DMS153 (cell line): ENCODE measurements around the gene LYZL1.
"Not testable (repeated sequence)": the region's sequence is repeated elsewhere in the genome, so short reads cannot be mapped to it uniquely, and the experiment has no call there.

ENCODE experiments used
- DNase-seq: peaks from one replicate; lab custom pipeline; 2025; lab: John Stamatoyannopoulos, UW

The LYZL1 gene

DNA sequence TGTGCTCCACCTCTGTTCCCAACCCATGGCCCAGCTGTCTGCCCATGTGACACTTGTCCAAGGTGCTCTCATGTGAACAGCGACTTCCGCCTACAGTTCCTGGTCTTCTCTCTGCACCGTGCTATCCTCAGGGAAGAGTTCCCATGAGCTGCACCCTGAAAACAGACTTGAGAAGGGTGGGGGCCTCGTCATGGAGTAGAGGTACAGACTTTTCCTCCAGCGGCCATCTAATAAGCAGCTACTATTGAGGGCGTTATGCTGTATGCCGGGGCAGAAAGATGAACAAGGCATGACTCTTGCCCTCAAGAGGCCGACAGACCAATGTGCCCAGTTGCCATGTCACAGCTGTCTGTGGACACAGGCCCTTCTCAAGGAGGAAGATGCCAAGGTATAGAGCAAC is 25.4 kb upstream of the LYZL1 start:
- no peak for DNase-seq

DNA sequence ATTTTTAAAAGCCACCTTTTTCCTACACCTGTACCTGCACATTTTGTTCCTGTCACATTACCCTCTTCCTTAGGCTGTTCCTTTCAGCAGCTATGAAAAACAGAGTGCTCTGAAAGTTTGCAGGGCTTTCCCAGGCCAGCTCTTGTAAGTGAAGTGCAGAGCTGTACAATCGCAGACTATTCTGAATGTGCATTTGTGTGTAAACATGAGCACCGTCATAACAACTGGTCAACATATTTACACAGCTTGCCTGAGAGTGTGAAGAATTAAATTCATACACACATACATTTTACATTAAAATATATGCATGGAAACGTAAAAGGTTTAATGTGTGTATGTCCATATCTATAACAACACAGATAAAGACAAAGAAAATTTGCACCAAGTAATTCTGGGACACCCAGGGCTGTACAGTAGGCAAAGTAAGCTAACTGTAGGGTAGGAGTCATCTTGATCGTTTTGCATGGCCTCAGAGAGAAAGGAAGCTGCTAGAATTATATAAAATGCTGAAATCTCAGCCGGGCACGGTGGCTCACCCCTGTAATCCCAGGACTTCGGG is 23.6 kb upstream of the LYZL1 start:
- DNase-seq: no peak

DNA sequence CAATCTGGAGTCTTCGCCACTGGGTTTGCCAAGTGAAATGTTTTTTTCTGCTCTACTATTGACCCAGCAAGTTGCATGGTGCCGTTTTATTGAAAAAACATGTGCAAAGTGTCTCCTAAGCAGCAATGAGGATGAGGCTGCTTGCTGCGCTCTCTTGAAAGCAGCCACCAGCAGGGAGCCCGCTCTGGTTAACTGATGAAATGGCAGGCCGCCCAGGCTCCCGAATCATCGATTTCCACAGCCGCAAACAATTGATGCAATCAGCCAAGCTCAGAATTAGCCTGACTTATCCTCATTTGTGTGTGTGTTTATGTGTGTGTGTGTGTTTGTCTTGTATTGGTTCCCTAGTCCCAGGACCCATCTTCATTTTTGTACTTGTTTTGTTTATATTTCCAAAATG is 22.2 kb upstream of the LYZL1 start:
- no peak for DNase-seq

DNA sequence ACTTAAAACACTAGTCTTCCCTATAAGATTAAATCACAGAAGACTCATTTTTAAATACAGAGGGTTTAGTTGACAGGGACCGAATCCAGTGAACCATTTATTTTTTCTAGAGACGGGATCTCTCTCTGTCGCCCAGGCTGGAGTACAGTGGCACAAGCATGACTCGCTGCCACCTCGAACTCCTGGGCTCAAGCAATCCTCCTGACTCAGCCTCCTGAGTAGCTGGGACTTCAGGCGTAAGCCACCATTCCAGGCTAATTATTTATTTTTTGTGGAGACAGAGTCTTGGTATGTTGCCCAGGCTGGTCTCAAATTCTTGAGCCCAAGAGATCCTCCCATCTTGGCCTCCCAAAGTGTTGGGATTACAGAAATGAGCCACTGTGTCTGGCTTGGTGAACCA is 20.9 kb upstream of the LYZL1 start:
- DNase-seq: no peak

DNA sequence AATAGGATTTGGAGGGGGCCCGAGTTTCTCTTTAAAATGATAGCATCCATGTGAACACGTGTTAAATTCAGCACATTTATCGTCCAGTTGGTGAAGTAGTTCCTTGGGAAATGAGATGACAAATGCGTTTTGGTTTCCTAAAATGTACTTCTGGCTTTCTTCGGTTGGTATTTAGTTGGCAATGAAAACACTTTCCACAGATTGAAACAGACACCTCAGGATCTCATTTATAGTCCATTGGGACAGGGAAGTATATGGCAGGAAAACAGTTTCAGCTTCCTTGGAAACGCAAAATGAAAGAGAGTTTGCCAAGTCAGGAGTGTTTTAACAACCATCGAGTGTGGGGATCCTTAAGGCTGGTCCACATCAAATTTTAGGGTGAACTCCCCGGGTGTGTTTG is 19.4 kb upstream of the LYZL1 start:
- no peak for DNase-seq

DNA sequence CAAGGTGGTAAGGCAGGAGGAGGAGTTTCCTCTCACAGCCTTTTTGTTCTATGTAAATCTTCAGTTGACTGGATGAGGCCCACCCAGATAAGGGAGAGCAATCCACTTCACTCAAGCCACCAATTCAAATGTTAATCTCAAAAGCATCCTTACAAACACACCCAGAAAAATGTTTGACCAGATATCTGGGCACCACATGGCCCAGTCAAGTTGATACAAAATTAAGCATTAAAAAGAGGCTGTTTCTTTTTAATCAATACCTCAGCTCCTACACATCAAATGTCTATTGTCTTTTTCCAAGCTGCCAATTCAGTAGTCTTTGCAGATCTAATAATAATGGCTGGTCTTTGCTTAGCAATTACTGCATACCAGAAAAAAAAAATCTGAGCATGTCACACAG is 18.0 kb upstream of the LYZL1 start:
- no peak for DNase-seq

DNA sequence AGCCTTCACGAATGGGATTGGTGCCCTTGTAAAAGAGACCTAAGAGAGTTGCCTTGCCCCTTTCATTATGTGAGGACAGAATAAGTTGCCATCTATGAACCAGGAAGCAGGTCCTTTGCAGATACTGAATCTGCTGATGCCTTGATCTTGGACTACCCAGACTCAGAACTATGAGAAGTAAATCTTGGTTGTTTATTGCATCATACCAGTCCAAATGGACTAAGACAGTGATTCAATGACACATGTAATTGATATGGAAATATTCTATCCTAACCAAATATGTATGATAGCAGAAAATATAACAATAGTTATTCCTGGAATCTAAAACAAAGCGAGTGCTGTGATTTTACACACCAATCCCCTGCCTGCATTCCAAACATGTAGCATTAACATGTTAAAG is 17.0 kb upstream of the LYZL1 start:
- DNase-seq: no peak

DNA sequence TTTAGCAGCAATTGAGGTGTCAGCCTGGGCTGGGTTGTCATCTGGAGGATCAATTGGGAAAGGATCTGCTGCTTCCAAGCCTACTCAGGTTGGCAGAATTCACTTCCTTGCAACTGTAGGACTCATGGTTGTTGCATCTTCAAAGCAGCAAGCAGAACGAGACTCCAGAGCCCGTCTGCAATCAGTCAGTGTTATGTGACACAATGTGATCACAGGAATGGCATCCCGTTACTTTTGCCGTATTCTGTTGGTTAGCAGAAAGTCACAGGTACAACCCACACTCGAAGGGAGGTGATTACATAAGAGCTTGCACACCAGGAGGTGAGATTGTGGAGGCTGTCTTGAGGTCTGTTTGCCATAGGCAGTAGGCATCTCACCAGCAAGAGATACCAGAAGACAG is 15.4 kb upstream of the LYZL1 start:
- DNase-seq: no peak

DNA sequence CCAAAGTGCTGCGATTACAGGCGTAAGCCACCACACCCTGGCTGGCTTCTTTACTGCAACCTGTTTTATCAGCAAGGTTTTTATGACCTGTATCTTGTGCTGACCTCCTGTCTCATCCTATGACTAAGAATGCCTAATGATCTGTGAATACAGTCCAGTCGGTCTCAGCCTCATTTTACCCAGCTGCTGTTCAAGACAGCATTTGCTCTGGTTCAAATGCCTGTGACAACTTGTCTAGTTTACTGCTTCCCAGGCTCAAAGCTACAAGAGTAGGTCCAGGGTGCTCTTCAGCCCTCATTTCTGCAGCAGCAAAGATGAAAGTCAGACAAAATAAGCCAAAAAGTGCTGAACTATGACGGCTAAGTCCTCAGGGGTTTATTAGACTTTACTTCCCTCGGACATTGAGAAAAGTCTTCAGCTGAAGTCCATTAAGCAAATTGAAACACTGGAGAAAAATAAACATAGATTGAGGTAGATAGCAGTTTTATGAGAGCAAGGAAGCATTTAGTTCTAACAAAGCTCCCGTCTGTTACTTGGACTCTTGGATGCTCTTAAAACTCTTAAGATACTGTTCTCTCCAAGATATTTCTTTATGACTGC is 12.5 kb upstream of the LYZL1 start:
- no peak for DNase-seq

DNA sequence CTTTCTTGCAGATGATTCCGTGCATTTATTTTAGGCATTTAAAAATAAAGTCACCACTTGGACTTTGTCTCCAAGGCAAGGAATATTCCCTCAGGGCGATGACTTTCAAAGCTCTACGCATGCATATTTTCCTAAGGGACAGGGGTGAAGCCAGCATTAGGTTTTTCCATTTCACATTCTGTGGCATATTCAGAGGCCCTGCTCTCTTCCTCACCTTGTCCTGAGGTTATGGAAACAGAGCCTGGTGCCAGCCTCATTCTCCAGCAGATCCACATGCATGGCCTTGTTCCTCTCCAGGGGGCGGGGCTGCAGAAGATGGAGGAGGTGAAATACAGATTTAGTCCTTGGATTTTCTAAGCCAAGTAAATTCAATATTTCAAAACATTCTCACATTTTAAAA is 11.6 kb upstream of the LYZL1 start:
- DNase-seq: no peak

DNA sequence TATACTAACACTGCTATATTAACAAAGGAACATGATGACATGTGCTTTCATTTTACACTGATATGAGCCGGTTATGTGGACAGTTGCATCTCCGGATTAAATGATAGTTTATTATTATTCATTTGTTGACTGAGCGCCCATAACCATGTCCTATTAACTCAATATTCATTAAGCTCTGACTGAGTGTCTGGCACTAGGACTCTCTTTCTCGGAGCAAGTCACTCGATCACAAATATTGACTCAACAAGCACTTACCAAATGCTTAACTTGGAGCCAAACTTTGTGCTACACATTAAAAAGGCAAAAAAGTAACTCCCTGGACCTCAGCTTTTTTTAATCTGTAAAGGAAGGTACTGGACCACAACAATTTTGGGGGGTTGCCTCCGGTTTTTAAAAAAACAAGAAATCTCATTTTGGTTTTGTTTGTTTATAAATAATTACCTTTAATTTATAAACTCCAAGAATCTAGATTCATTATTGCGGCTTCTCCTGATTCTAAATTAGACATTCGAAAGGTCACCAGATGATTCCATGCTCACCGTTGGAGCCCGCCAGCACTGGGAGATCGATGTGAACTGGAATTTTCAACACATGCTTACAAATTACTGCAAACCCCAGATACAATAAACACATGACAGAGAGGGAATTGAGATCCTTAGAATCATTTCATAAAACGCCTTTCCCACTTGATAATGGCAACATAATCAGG is 8.9 kb upstream of the LYZL1 start:
- DNase-seq: no peak

DNA sequence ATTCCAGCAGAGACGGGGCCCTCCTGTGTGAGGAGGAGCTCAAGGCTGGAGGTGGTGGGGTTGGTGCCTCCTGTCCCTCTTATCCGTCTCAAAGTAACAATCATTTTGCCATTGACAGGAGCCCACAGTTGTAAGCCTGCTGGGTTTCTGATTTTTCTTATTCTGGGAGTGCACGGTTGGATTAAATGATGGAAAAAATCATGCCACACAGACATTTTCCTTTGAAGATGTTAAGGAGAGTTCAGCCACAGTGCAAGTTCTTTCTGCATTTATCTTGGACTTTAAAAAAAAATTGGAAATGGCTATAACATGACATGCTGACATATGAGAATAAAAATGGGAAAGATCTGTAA is 8.4 kb upstream of the LYZL1 start:
- DNase-seq: no peak

DNA sequence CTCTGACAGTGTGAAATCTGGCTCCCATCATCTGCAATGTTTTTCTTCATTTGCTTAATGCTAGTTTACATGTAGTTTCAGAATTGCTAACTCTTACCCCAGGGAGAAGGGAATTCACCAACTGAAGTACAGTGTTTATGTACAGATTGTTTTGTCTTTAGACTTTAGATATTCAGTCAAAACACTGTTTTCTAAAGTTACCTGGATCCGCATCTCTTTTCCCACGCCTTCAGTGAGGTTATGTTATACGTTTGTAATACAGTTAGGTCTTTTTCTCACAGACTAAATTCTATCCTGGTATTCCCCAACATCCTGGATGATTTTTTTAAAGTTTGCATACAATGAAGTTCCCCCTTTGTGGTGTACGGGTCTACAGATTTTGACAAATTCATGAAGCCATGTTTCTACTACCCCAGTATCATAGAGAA is 3.2 kb upstream of the LYZL1 start:
- DNase-seq: no peak

DNA sequence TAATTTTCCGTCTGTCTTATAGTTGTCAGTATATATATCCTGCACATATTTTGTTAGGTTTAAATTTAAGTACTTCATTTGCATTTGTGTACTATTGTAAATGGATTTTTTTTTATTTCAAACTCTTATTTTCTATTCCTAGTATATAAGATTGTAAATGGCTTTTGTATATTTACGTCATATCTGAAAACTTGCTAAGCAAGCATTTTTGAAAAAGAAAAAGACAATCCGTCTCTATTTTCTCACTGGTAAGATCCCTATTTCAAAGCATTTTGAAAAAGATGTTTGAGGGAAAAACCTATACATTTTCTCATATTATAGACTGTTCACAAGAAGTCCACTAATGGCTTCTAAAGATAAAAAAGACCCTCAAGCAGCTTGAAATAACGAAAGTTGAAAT is 1.2 kb upstream of the LYZL1 start:
- no peak for DNase-seq

DNA sequence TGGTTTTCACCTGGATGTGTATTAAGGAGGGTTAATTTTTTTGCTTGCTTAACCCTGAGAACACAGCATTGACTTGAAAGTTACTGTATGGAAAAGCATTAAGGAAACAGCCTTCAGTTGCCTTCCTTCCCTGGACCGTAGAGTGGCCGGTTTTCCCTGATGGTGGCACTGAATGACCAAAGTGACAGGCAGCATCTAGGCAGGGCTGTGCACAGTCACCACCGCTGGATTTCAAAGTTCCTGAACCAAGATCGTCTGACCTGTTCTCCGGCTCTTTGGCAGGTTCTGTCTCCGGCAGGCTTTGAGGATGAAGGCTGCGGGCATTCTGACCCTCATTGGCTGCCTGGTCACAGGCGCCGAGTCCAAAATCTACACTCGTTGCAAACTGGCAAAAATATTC is 2.7 kb downstream of the LYZL1 start:
- DNase-seq: not testable (repeated sequence)

DNA sequence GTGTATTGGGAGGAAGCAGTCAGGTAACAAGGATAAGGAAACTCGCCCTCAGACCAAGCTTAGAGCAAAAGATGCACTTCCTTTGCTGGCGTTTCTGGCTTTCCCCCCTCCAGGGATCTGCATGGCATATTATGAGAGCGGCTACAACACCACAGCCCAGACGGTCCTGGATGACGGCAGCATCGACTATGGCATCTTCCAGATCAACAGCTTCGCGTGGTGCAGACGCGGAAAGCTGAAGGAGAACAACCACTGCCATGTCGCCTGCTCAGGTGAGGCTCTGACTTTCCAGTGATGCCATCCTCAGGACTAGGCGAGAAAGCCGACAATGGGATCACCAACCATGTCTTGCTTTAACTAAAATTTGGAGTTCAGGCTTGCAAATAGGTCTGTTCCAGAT is 3.5 kb downstream of the LYZL1 start:
- not testable (repeated sequence) for DNase-seq

DNA sequence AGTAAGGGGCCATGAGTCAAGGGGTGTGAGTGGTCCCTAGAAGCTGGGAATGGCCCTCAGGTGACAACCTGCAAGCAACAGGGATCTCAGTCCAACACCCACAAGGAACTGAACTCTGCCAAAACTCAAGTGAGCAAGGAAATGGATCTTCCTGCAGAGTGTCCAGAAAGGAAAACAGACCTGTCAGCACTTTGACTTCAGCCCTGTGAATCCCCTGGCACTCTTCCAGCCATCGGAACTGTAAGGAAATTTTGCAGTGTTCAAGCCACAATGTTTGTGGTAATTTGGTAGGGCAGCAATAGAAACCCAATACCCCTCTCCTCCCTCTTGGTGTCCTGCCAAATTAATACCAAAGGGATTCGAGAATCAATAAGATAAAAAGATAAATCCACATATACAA is 6.9 kb downstream of the LYZL1 start:
- DNase-seq: no peak

DNA sequence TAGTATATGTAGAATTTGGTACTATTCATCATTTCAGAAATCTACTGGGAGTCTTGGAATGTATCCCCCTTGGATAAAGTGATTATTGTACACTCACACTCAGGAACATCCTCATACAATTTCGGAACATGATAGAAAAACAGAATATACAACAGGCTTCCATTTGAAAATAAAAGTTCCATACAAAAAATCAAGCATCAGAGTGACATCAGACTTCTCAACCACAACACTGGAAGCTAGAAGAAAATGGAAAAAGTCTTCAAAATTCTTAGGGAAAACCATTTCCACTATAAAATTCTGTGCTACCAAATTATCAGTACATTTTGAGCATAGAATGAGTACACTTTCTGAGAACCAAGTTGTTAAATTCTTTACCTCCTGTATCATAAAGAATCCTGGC is 8.8 kb downstream of the LYZL1 start:
- no peak for DNase-seq

DNA sequence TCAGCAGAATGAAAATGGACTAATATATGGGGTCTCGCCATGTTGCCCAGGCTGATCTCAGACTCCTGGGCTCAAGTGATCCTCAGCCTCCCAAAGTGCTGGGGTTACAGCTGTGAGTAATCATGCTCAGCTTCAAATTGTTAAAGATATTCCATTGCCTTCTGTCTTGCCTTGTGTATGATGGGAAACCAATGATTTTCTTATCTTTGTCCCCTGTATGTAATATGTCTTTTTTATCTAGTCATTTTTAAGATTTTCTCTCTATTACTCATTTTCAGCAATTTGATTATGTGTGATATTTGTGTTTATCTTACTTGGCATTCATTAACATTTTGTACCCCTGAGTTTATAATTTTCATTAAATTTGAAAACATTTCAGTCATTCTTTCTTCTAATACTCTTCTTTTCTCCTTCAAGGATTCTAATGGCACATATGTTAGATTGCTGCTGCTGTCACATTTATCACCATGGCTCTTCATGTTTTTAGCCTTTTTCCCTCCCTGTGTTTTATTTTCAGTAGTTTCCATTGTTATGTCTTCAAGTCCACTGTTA is 12.6 kb downstream of the LYZL1 start:
- DNase-seq: no peak

DNA sequence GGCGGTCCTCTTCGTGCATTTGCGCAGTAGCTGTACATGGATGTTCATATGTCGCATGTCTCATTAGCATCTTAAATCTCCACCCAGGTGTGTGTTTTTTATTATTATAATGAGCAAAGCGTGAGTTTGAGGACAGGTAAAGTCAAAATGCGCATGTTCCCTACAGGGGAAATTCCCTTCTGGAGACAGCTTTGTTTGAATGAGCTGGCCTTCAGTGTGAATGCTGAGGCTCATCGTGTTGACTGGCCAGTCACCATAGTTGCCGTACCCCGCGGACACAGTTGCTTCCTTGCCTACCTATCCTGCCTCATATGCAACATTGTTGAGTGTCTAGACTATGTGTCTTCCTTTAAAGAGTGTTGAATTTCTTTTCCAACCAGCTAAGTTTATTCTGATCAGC is 13.6 kb downstream of the LYZL1 start:
- no peak for DNase-seq

DNA sequence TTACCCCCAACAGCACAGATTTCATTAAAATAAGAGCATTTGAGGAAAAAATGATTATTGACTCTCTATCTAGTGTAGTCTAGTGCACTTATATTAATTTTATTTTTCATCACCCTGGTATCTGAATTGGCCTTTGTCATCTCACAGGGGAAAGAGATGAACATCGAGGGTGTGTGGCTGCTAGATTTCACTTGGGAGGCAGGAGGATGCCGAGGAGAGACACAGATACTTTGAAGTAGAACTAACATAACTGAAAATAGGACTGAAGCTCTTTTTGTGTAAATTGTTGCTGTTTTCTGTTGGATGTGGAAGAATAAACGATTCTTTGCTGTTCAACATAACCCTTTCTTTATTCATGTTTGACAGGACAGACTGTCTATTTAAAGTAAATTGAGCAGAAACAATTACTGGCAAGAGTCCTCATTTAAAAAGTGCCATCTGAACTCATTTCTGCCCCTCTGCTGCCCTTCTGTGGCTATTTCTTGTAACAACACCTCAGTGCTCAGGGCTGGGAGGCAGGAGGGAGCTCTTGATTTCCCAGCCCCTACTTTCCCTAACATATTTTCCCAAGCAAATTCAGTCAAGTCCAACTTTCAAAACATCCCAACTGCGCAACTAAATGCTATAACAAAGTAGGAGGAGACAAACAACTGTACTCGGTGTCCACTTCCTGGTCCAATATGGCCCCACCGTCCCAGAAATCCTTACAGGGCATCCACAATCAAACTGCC is 15.6 kb downstream of the LYZL1 start:
- DNase-seq: peak; percentile 44

DNA sequence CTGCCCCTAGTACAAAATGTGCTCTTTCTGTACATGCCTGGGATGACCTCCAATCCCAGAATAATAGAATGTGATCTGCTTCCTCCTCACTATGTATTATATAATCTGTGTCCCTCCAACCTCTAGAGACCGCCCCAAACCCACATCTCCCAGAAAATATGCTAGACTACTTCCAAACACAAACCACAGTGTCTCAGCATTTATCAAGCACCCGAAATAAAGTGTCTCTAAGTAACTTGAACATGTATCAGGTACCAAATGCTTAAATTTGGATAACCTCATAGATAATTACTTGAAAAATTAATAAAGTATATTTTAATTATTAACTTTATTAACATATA is 16.1 kb downstream of the LYZL1 start:
- no peak for DNase-seq

DNA sequence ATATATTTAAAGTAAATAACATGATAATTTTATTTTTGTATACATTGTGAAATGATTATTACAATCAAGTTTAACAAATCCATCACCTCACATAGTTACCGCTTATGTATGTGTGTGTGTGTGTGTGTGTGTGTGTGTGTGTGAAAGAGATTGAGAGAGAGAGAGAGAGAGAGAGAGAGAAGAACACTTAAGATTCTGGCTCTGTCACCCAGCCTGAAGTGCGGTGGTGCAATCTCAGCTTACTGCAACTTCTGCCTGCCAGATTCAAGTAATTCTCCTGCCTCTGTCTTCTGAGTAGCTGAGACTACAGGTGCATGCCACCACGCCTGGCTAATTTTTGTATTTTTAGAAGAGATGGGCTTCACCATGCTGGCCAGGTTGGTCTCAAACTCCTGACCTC is 17.8 kb downstream of the LYZL1 start:
- no peak for DNase-seq
